NCI-H187 (cell line): Measurements from ENCODE around the gene OSBPL8.
"Not testable (repeated sequence)": the region's sequence is repeated elsewhere in the genome, so short reads cannot be mapped to it uniquely, and the experiment has no call there.

Source experiments
- DNase-seq, 2 experiments: peaks; one replicate each; lab custom pipeline; 2025; lab: John Stamatoyannopoulos, UW

Gene OSBPL8

GRCh38 chr12:76529226-76529918 lies 30.2 kb downstream of the OSBPL8 start:
- DNase-seq, result no peak

GRCh38 chr12:76523408-76523807 lies 36.2 kb downstream of the OSBPL8 start:
- no peak for DNase-seq

GRCh38 chr12:76520348-76520747 lies 39.2 kb downstream of the OSBPL8 start:
- no peak for DNase-seq

GRCh38 chr12:76519538-76519937 lies 40.0 kb downstream of the OSBPL8 start:
- no peak for DNase-seq

GRCh38 chr12:76518699-76519098 lies 40.9 kb downstream of the OSBPL8 start:
- DNase-seq, result no peak

GRCh38 chr12:76515271-76515670 lies 44.3 kb downstream of the OSBPL8 start:
- no peak for DNase-seq

GRCh38 chr12:76511116-76511716 lies 48.4 kb downstream of the OSBPL8 start:
- DNase-seq, result not testable (repeated sequence)

GRCh38 chr12:76508128-76508980 lies 51.2 kb downstream of the OSBPL8 start:
- DNase-seq, result no peak

- DNase-seq, result no peak
Measured at GRCh38 chr12:76506149-76506548, 53.4 kb downstream of the OSBPL8 start.

GRCh38 chr12:76505050-76505449 lies 54.5 kb downstream of the OSBPL8 start:
- DNase-seq, result no peak

GRCh38 chr12:76504606-76505005 lies 55.0 kb downstream of the OSBPL8 start:
- DNase-seq, result no peak

- no peak for DNase-seq
Measured at GRCh38 chr12:76503957-76504356, 55.6 kb downstream of the OSBPL8 start.

- no peak for DNase-seq
Measured at GRCh38 chr12:76501390-76501789, 58.2 kb downstream of the OSBPL8 start.

GRCh38 chr12:76499136-76499535 lies 60.4 kb downstream of the OSBPL8 start:
- DNase-seq, result not testable (repeated sequence)

- no peak for DNase-seq
Measured at GRCh38 chr12:76495556-76495955, 64.0 kb downstream of the OSBPL8 start.

- DNase-seq, result no peak
Measured at GRCh38 chr12:76491292-76491691, 68.3 kb downstream of the OSBPL8 start.

- no peak for DNase-seq
Measured at GRCh38 chr12:76490763-76491162, 68.8 kb downstream of the OSBPL8 start.

- no peak for DNase-seq
Measured at GRCh38 chr12:76489737-76490136, 69.8 kb downstream of the OSBPL8 start.

GRCh38 chr12:76486011-76486410 lies 73.6 kb downstream of the OSBPL8 start:
- DNase-seq, result no peak

- DNase-seq, result no peak
Measured at GRCh38 chr12:76480796-76481195, 78.8 kb downstream of the OSBPL8 start.

GRCh38 chr12:76478045-76478444 lies 81.5 kb downstream of the OSBPL8 start:
- no peak for DNase-seq

- not testable (repeated sequence) for DNase-seq
Measured at GRCh38 chr12:76472862-76473261, 86.7 kb downstream of the OSBPL8 start.

GRCh38 chr12:76471579-76471978 lies 88.0 kb downstream of the OSBPL8 start:
- DNase-seq, result no peak
